GM19438 (cell line): ENCODE results near the gene PITPNC1.
"Not testable (repeated sequence)": the region's sequence is repeated elsewhere in the genome, so short reads cannot be mapped to it uniquely, and the experiment has no call there.

Experiments used
- ATAC-seq: cut with Tn5 transposase; IDR thresholded peaks from one replicate; pipeline ENCODE4 v1.9.1; 2021; ENCODE audit warnings: low read depth; ENCODE audit not compliant: unreplicated experiment

PITPNC1 gene

GRCh38 chr17:67479148-67479547 lies 102.1 kb downstream of the PITPNC1 start:
- ATAC-seq: no peak

- ATAC-seq: not testable (repeated sequence)
Measured at GRCh38 chr17:67480959-67481358, 103.9 kb downstream of the PITPNC1 start.

GRCh38 chr17:67481808-67482207 lies 104.7 kb downstream of the PITPNC1 start:
- no peak for ATAC-seq

DNA sequence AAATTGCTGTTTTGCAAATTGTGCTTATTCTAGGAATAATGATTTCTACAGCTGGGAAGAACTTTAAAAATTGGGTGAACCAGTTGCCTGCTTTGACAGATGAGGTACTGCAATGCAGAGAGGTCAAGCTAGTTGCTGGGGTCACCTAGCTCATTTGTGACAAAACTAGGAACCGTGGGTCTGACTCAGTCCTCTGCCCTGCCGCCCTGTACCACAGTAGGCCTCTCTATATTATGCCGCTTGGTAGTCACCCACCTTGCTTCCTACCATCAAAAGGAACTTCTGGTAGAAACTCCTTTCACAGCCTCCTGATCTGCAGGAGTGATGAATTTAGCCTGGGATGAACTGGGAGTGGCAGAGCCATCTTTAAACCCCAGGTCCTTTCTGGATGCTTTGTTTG lies 105.7 kb downstream of the PITPNC1 start:
- no peak for ATAC-seq

GRCh38 chr17:67484261-67484660 lies 107.2 kb downstream of the PITPNC1 start:
- ATAC-seq: no peak

- no peak for ATAC-seq
Measured at GRCh38 chr17:67485666-67486065, 108.6 kb downstream of the PITPNC1 start.

DNA sequence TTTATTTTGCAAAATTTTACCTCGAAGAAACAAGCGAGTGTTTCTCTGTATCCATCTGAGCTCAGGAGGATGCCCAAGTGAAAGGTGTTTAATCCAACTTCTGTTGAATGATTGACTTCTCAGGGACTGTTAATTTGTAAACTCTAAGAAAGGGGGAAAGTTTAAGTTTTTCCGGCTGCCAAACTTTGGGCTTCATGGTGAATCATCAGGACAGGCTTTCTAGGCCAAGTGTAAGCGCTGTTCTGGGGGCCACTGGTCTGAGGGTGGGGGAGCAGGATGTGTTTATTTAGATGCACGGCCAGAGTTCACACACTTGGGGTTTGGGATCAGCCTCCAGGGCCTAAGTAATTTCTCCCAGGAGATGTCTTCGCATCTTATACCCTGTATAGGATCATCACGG lies 110.4 kb downstream of the PITPNC1 start:
- ATAC-seq: no peak

GRCh38 chr17:67488161-67488560 lies 111.1 kb downstream of the PITPNC1 start:
- ATAC-seq: no peak

GRCh38 chr17:67488768-67489167 lies 111.7 kb downstream of the PITPNC1 start:
- no peak for ATAC-seq

- ATAC-seq: no peak
Measured at GRCh38 chr17:67489273-67489672, 112.2 kb downstream of the PITPNC1 start.

- no peak for ATAC-seq
Measured at GRCh38 chr17:67490471-67490870, 113.4 kb downstream of the PITPNC1 start.

DNA sequence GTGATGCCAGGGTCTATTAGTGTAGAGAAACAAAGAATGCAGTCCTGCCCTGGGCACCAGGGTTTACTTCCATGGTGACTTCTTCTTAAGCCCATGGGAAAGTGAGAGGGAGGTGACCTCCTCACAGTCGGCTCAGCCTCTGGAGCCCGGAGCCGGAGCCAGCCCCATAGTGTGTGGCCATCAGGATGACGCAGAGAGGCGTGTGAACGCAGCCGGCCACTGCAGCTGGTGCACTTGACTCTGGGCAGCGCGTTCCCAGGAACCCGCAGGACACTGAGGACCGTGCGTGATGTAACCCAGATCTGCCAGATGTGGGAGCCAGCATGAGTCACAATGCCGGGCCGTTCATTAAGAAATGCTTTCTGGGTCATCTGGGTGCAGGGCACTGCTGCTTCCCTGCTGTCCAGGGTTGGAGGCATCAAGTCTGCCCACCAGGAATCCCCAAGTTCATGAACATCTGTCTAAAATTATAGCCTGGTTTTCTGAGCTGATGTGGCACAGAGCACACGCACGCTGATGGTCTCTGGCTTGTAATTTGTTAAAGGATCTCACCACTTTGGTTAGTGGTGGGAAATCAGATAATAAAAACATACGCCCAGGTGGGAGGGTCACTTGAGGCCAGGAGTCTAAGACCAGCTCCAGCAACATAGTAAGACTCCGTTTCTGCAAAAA lies 114.1 kb downstream of the PITPNC1 start:
- no peak for ATAC-seq

- no peak for ATAC-seq
Measured at GRCh38 chr17:67491681-67492024, 114.6 kb downstream of the PITPNC1 start.

DNA sequence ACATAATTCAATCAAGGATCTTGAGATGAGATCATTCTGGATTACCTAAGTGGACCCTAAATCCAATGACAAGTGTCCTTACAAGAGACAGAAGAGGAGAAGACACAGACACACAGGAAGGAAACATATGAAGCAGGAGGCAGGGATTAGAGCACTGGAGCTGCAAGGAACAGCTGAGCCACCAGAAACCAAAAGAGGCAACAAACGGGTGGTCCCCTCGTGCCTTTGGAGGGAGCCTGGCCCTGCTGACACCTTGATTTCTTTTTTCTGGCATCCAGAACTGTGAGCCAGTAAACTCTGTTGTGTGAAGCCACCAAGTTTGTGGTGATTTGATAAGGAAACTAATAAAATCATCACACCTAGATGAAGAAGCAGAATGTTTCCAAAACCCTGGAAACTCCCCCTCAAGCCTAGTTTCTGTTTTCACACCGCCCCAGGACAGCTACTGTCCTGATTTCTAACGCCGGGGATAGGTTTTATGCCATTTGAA lies 115.2 kb downstream of the PITPNC1 start:
- ATAC-seq: no peak

GRCh38 chr17:67492824-67493517 lies 115.9 kb downstream of the PITPNC1 start:
- no peak for ATAC-seq

DNA sequence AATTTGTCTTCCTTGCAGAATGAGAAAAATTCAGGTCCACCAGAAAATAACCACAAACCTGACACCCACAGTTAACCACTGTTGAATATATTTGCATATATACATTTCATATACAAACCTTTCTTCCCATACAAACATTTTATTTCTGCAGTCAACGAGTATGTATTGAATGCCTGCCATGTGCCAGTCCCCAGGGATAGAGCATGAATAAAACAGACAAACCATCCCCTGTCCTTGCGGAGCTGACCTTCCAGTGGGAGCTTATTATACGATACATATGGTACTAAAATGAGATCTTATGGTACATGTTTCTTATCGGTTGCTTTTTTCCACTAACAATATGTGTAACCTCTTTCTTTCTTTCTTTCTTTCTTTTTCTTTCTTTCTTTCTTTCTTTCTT lies 116.7 kb downstream of the PITPNC1 start:
- ATAC-seq: no peak

GRCh38 chr17:67495534-67495933 lies 118.5 kb downstream of the PITPNC1 start:
- not testable (repeated sequence) for ATAC-seq

- no peak for ATAC-seq
Measured at GRCh38 chr17:67496286-67496685, 119.2 kb downstream of the PITPNC1 start.

DNA sequence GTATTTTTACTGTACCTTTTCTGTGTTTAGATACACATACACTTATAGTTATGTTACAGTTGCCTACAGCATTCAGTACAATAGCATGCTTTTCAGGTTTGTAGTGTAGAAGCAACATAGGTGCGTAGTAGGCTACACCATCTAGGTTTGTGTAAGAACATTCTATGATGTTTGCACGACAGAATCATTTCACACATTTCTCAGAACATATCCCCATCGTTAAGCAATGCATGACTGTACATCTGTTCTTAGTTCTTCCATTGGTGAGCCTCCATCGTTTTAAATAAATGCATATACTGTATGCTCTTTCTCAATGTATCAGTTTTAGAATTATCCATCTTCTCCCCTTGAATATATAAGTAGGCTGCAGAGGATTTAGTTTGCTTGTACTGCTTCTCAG lies 122.6 kb downstream of the PITPNC1 start:
- ATAC-seq: no peak

DNA sequence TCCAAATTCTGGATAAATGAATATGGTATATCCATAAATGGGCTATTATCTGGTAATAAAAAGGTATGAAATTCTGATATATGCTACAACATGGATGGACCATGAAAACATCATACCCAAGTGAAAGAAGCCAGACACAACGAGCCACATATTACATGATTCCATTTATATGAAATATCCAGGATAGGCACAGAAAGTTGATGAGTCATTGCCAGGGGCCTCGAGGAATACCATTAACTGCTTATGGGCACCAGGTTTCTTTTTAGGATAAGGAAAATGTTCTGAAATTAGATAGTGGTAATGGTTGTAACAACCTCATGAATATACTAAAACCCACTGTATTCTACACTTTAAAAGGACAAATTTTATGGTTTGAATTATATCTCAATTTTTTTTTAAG lies 123.2 kb downstream of the PITPNC1 start:
- ATAC-seq: no peak

DNA sequence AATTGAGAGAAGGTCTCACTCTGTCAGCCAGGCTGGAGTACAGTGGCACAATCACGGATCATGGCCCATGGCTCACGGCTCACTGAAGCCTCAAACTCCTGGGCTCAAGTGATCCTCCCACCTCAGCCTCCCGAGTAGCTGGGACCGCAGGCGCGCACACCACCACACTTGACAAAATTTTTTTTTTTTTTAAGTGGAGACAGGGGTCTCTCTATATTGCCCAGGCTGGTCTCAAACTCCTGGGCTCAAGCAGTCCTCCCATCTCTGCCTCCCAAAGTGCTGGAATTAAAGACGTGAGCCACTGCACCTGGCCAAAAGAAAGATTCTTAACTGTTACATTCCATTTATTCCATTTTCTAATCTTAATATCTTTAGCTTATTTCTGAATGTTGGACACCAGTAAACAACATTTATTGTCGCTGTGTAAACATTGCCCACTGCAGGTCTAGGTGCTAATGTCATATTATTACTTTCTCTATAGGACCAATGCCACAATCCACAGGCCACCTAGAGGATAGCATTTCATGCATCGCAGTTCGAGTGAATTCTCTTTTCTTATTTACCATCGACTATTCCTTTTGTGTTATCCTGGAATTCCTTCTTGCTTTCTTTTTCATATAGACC lies 123.7 kb downstream of the PITPNC1 start:
- ATAC-seq: no peak

DNA sequence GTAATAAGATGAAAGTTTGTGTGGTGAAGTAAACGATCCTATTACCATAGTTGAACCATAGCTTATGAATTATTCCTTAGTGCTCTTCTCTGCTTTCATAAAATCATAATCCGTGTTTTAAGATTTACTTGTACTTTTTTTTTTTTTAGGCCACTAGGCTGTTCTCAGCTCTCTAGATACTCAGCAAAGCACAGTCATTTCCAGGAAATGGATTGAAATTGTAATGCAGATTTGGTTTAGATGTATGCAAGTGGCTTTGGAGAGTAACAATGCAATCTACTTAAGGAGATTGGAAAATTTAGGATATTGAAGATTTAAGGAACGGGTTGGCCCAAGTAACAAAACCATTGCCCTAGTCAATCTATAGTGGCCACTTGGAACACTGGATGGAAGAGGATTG lies 125.1 kb downstream of the PITPNC1 start:
- no peak for ATAC-seq
